Measurements from ENCODE around the gene USP17L17.
"Not testable (repeated sequence)": the region's sequence is repeated elsewhere in the genome, so short reads cannot be mapped to it uniquely, and the experiment has no call there.

Gene USP17L17

GRCh38 chr4:9243579-9243978 is at the start of gene USP17L17:
TSS of gene USP17L17 (plus strand) at chr4:9243879. CDS start at chr4:9243879, 0 bp downstream.
- not testable (repeated sequence) for DNase-seq

GRCh38 chr4:9210357-9210756 is 33.3 kb upstream of the USP17L17 start, which contains the start of gene USP17L10:
TSS of gene USP17L10 (plus strand) at chr4:9210657. CDS start at chr4:9210657, 0 bp downstream.
- DNase-seq, result not testable (repeated sequence)

- DNase-seq, result not testable (repeated sequence)
Observed at GRCh38 chr4:9214701-9215100, 29.0 kb upstream of the USP17L17 start.

- DNase-seq, result not testable (repeated sequence)
Observed at GRCh38 chr4:9215105-9215504, 28.6 kb upstream of the USP17L17 start, which contains the start of gene USP17L11. TSS of gene USP17L11 (plus strand) at chr4:9215405. CDS start at chr4:9215405, 0 bp downstream.

GRCh38 chr4:9219852-9220251 is 23.8 kb upstream of the USP17L17 start, which contains the start of gene USP17L12:
TSS of gene USP17L12 (plus strand) at chr4:9220152. CDS start at chr4:9220152, 0 bp downstream.
- DNase-seq, result not testable (repeated sequence)

- DNase-seq, result not testable (repeated sequence)
Observed at GRCh38 chr4:9224596-9224995, 19.1 kb upstream of the USP17L17 start, which contains the start of gene USP17L13. TSS of gene USP17L13 (plus strand) at chr4:9224896. CDS start at chr4:9224896, 0 bp downstream.

GRCh38 chr4:9230249-9230648 is 13.4 kb upstream of the USP17L17 start:
- DNase-seq, result not testable (repeated sequence)

- DNase-seq, result not testable (repeated sequence)
Observed at GRCh38 chr4:9234085-9234484, 9.6 kb upstream of the USP17L17 start, which contains the start of gene USP17L15. TSS of gene USP17L15 (plus strand) at chr4:9234385. CDS start at chr4:9234385, 0 bp downstream.

GRCh38 chr4:9238461-9238860 is 5.2 kb upstream of the USP17L17 start:
- DNase-seq, result not testable (repeated sequence)

- not testable (repeated sequence) for DNase-seq
Observed at GRCh38 chr4:9247953-9248680, 4.4 kb downstream of the USP17L17 start, which contains the start of gene USP17L18. TSS of gene USP17L18 (plus strand) at chr4:9248630. CDS start at chr4:9248630, 0 bp downstream.

GRCh38 chr4:9253078-9253477 is 9.4 kb downstream of the USP17L17 start, which contains the start of gene USP17L19:
TSS of gene USP17L19 (plus strand) at chr4:9253378. CDS start at chr4:9253378, 0 bp downstream.
- not testable (repeated sequence) for DNase-seq

GRCh38 chr4:9257824-9258223 is 14.1 kb downstream of the USP17L17 start, which contains the start of gene USP17L20:
TSS of gene USP17L20 (plus strand) at chr4:9258124. CDS start at chr4:9258124, 0 bp downstream.
- DNase-seq, result not testable (repeated sequence)

GRCh38 chr4:9262572-9262971 is 18.9 kb downstream of the USP17L17 start, which contains the start of gene USP17L21:
TSS of gene USP17L21 (plus strand) at chr4:9262872. CDS start at chr4:9262872, 0 bp downstream.
- not testable (repeated sequence) for DNase-seq

GRCh38 chr4:9267319-9267718 is 23.6 kb downstream of the USP17L17 start, which contains the start of gene USP17L22:
TSS of gene USP17L22 (plus strand) at chr4:9267619. CDS start at chr4:9267619, 0 bp downstream.
- DNase-seq, result not testable (repeated sequence)

GRCh38 chr4:9271719-9272118 is 28.0 kb downstream of the USP17L17 start:
- DNase-seq, result not testable (repeated sequence)

Measured in NCI-H1436 (cell line).